Inflammatory macrophage treated with lipopolysaccharide for 4 hours (primary cell): ENCODE measurements around the gene RGS6.
A peak's percentile ranks its signal among the peaks of the same experiment; 100 is the strongest.

Experiments used
- DNase-seq: peaks from one replicate; pipeline ENCODE4 v3.0.0-alpha.2; 2020

The RGS6 gene

GRCh38 chr14:72333357-72333756 lies 401.1 kb downstream of the RGS6 start:
- no peak for DNase-seq

- DNase-seq = no peak
Observed at GRCh38 chr14:72336311-72336980, 404.2 kb downstream of the RGS6 start.

GRCh38 chr14:72341237-72341636 lies 409.0 kb downstream of the RGS6 start:
- DNase-seq = no peak

- no peak for DNase-seq
Observed at GRCh38 chr14:72341686-72342085, 409.5 kb downstream of the RGS6 start.

- no peak for DNase-seq
Observed at GRCh38 chr14:72347118-72347517, 414.9 kb downstream of the RGS6 start.

GRCh38 chr14:72350215-72350614 lies 418.0 kb downstream of the RGS6 start:
- DNase-seq = no peak

- DNase-seq = no peak
Observed at GRCh38 chr14:72352012-72352411, 419.8 kb downstream of the RGS6 start.

- DNase-seq = no peak
Observed at GRCh38 chr14:72366619-72367018, 434.4 kb downstream of the RGS6 start.

- no peak for DNase-seq
Observed at GRCh38 chr14:72369106-72369505, 436.9 kb downstream of the RGS6 start.

GRCh38 chr14:72377016-72377415 lies 444.8 kb downstream of the RGS6 start:
- DNase-seq = no peak

GRCh38 chr14:72380456-72380855 lies 448.2 kb downstream of the RGS6 start:
- DNase-seq = peak; percentile 54

GRCh38 chr14:72383865-72384264 lies 451.6 kb downstream of the RGS6 start:
- DNase-seq = no peak

- peak; percentile 65 for DNase-seq
Observed at GRCh38 chr14:72387726-72388125, 455.5 kb downstream of the RGS6 start.

GRCh38 chr14:72389200-72389599 lies 457.0 kb downstream of the RGS6 start:
- DNase-seq = no peak

- no peak for DNase-seq
Observed at GRCh38 chr14:72401101-72401625, 468.9 kb downstream of the RGS6 start.

- DNase-seq = no peak
Observed at GRCh38 chr14:72401632-72402376, 469.6 kb downstream of the RGS6 start.

- no peak for DNase-seq
Observed at GRCh38 chr14:72402377-72402772, 470.1 kb downstream of the RGS6 start.

GRCh38 chr14:72404106-72404774 lies 472.0 kb downstream of the RGS6 start:
- no peak for DNase-seq

- no peak for DNase-seq
Observed at GRCh38 chr14:72404998-72405397, 472.8 kb downstream of the RGS6 start.

GRCh38 chr14:72408020-72408419 lies 475.8 kb downstream of the RGS6 start:
- no peak for DNase-seq

- no peak for DNase-seq
Observed at GRCh38 chr14:72409047-72409446, 476.8 kb downstream of the RGS6 start.

GRCh38 chr14:72416081-72416849 lies 484.0 kb downstream of the RGS6 start:
- DNase-seq = no peak

GRCh38 chr14:72416892-72417291 lies 484.7 kb downstream of the RGS6 start:
- no peak for DNase-seq
